IMR-90 (cell line): ENCODE results near the gene CREBZF. TPM values are rescaled to one million over a fixed set of nuclear protein-coding genes. Genes with fewer than 3 reads are reported as not detected.

Source experiments
- polyA plus RNA-seq, 3 experiments: library from polyadenylated mRNA; depleted of rRNA; stranded (reverse); fragments of >200 nt; gene quantifications; 2 replicates each; pipeline ENCODE4 v1.2.3, GENCODE V29; 2012; ENCODE audit warnings: low replicate concordance in 1 of 3
- total RNA-seq: library from RNA; depleted of rRNA; stranded (reverse); fragments of >200 nt; gene quantifications from 2 replicates; pipeline ENCODE4 v1.2.3, GENCODE V29; 2012; rRNA removed

Gene CREBZF
- total and polyA plus RNA-seq, 2 of the 4 experiments (the other 2 are of a cell fraction): 12.5 to 17.7 TPM

Other genes starting within 250 kb of the CREBZF start
- 0.36 and 0.56 TPM in 2 replicates for gene DLG2, start 37.8 kb downstream of the CREBZF start, total RNA-seq
- gene DLG2, start 37.8 kb downstream of the CREBZF start, polyA plus RNA-seq (2012; rRNA removed): 0.22 and 0.31 TPM in 2 replicates
- gene TMEM126B, start 36.5 kb downstream of the CREBZF start, total RNA-seq: 56.8 and 79.4 TPM in 2 replicates
- gene TMEM126B, start 36.5 kb downstream of the CREBZF start, polyA plus RNA-seq (2012; rRNA removed): 31.8 and 44.6 TPM in 2 replicates
- 60.4 and 87.2 TPM in 2 replicates for gene TMEM126A, start 17.2 kb downstream of the CREBZF start, total RNA-seq
- gene TMEM126A, start 17.2 kb downstream of the CREBZF start, polyA plus RNA-seq (2012; rRNA removed): 34.9 and 37.3 TPM in 2 replicates
- 7.9 and 9.4 TPM in 2 replicates for gene CCDC89, start 21.1 kb upstream of the CREBZF start, total RNA-seq
- gene CCDC89, start 21.1 kb upstream of the CREBZF start, polyA plus RNA-seq (2012; rRNA removed): 4.0 and 4.1 TPM in 2 replicates
- gene SYTL2, start 146.0 kb upstream of the CREBZF start, total RNA-seq: 45.2 and 59.4 TPM in 2 replicates
- 49.5 and 70.0 TPM in 2 replicates for gene SYTL2, start 146.0 kb upstream of the CREBZF start, polyA plus RNA-seq (2012; rRNA removed)
- gene CCDC83, start 190.3 kb upstream of the CREBZF start, total RNA-seq: not detected in 2 replicates
- gene CCDC83, start 190.3 kb upstream of the CREBZF start, polyA plus RNA-seq (2012; rRNA removed): not detected in 2 replicates